Lower leg skin (tissue), 4 donors: ENCODE measurements around the gene TMEM200C. TPM values are rescaled to one million over a fixed set of nuclear protein-coding genes. Genes with fewer than 3 reads are reported as not detected.
A peak's percentile ranks its signal among the peaks of the same experiment; 100 is the strongest.

Experiments used
- DNase-seq, 2 donors: peaks; one replicate each; pipeline ENCODE4 v3.0.0-alpha.2; 2019; ENCODE audit warnings: low spot score in 2 of 2
- H3K4me3 ChIP-seq: fragments of 200-600 bp; sonication (generic); 2 replicates; pipeline ENCODE4 v1.5.1; 2017; ENCODE audit warnings: mild to moderate bottlenecking, low read depth; ENCODE audit not compliant: poor library complexity, severe bottlenecking
- CTCF ChIP-seq, 3 donors: fragments of 450-650 bp; IDR thresholded peaks; one replicate each; pipeline ENCODE4 v1.5.1; 2016; ENCODE audit warnings: antibody characterized with exemption in 3 of 3, mild to moderate bottlenecking in 3 of 3, moderate library complexity in 2 of 3
- POLR2A ChIP-seq, 2 donors: fragments of 450-650 bp; IDR thresholded peaks; one replicate each; pipeline ENCODE4 v1.6.1; 2016 to 2017; ENCODE audit warnings: antibody characterized with exemption in 2 of 2, mild to moderate bottlenecking in 1 of 2, moderate library complexity in 1 of 2
- WGBS, 2 donors: methylation state at CpG; one replicate each; pipeline ENCODE4 v1.1.5; 2018; 5-methylcytosine and 5-hydroxymethylcytosine counted together
- intact Hi-C: fragments of 100-400 bp; cut with DNase I; formaldehyde crosslinking; loops from one replicate; pipeline ENCODE4 v1.15.0; 2023; ENCODE audit warnings: low total_unique reads
- total RNA-seq, 4 donors: library from RNA; depleted of rRNA; stranded (reverse); fragments of >200 nt; gene quantifications; one replicate each; pipeline ENCODE4 v1.1.0, GENCODE V29; 2016

TMEM200C gene
- total RNA-seq, 4 donors from 2014 or later, result 0.04 to 0.55 (median 0.32) TPM; not detected in 1

DNA sequence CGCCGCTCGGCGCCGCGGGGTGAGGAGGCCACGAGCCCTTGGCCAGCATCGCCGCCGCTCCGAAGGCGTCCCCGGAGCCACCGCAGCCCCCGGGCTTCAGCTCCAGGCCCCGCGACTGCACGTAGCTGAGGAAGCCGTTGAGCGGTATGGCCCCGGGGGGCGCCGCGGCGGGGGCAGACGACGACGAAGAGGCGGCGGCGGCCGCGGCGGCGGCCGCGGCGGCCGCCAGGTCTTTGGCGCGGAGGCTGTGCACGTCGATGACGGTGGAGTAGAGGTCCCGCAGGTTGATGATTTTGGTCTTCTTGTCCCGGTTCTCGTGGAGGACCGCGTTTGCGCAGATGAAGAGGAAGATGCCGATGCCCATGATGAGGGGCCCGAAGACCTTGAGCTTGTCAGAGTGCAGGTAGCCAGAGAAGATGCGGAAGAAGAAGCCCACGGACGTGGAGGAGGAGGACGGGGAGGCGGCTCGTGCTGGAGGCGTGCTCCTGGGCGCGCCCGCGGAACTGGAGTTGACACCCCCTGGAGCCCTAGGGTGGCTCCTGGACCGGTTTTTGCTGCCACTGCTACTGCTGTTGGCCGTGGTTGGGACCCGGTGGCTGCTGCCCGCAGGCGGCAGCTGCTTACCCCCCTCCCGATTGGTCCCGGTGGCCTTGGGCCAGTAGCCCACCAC lies 4.0 kb downstream of the TMEM200C start:
- no peak overlapping the region for H3K4me3 ChIP-seq
- WGBS, 2 donors, result 44 to 62% methylated on average over 41 to 53 of the region's 70 CpGs
- intact Hi-C loops, result loop anchor here (10.0 kb wide), 1 partner anchor 593 kb away; no protein-coding TSS in a partner anchor
- no peak for TF ChIP-seq POLR2A (IDR thresholded peaks at IDR 0.05)
- no peak for TF ChIP-seq CTCF (IDR thresholded peaks at IDR 0.05)
- DNase-seq, result no peak

DNA sequence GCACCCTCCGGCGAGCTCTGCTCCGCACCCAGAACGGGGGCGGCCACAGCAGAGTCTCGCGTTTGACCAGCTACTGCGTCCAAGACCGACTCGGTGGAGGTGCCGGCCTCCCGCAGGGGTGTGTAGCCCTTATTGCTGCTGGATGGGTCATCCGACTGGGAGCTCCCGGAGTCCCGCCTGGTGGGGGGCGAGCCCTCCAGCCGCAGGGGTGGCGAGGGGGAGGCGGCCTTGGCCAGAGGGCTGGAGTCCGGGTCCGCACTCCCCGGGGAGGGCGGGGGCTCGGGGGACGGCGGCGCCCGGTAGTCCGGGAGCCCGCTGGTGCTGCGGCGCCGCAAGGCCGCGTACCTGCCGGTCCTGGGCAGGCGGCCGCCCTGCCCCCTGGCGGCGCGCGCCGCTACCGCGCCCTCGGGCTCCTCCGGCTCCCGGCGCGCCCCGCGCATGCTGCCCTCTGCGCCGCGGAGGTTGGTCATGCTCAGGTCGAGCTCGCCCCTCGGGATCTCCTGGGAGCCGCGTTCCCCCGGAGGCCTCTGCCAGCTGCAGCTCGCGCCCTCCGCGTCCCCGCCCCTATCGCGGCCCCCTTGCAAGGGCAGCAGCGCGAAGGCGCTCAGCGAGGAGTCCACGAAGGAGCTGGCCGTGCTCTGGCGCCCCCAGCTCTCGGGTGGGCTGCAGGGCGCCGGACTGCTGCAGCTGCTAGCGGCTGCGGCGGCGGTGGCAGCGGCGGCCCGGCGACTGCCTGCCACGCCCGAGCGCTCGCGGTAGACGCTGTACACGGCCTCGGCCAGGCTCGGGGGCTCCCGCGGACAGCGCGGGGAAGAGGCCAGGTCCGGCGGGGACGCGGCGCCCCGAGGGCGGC lies 4.8 kb downstream of the TMEM200C start:
- peak in 1 of 2 donors; percentile 85 for DNase-seq
- no peak for TF ChIP-seq POLR2A (IDR thresholded peaks at IDR 0.05)
- no peak for TF ChIP-seq CTCF (IDR thresholded peaks at IDR 0.05)
- 11 to 19% methylated on average over 9 to 19 of the region's 106 CpGs for WGBS, 2 donors
- no peak overlapping the region for H3K4me3 ChIP-seq
- intact Hi-C loops, result loop anchor here (10.0 kb wide), 1 partner anchor 594 kb away; no protein-coding TSS in a partner anchor

DNA sequence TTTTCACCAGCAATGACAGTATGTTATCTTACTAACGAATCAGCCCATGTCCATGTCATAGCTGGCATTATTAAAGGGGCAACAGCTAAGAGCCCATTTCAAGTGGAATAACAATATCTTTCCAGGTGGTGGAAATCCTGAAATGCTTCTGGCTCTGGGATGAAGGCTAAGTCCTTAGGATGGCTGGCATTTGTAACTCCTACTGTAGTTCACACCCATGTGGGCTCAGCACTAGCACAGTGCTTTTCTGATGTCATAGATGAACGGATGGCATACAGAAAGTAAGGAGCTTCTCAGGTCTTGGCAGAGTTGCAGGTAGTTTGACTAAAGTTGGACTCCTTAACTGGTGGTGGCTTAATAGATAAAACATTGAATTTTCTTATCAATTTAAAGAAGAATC lies 10.0 kb downstream of the TMEM200C start:
- no peak for DNase-seq
- TF ChIP-seq POLR2A (IDR thresholded peaks at IDR 0.05), result no peak
- no peak for TF ChIP-seq CTCF (IDR thresholded peaks at IDR 0.05)
- WGBS, 2 donors, result 63 to 71% methylated on average over 2 of the region's 2 CpGs
- intact Hi-C loops, result no loop called here
- H3K4me3 ChIP-seq, result no peak overlapping the region

- 84 to 88% methylated on average over 1 of the region's 1 CpG for WGBS, 2 donors
Measured at GRCh38 chr18:5884375-5884774, 10.9 kb downstream of the TMEM200C start.

GRCh38 chr18:5879479-5879882 lies 15.8 kb downstream of the TMEM200C start:
- DNase-seq, result no peak
- TF ChIP-seq CTCF (IDR thresholded peaks at IDR 0.05) (no peak), POLR2A (IDR thresholded peaks at IDR 0.05) (no peak)
- H3K4me3 ChIP-seq, result no peak overlapping the region
- intact Hi-C loops, result loop anchor here (1.0 kb wide), 1 partner anchor 637 kb away; no protein-coding TSS in a partner anchor

More at GRCh38 chr18:5884375-5884774, 10.9 kb downstream of the TMEM200C start:
- TF ChIP-seq CTCF (IDR thresholded peaks at IDR 0.05), result no peak
- TF ChIP-seq POLR2A (IDR thresholded peaks at IDR 0.05), result no peak
- intact Hi-C loops, result no loop called here
- no peak for DNase-seq
- no peak overlapping the region for H3K4me3 ChIP-seq
